Stimulated activated CD4-positive, alpha-beta T cell treated with anti-CD3 and anti-CD28 coated beads, Interleukin-1b, Interleukin-23, amount 100 ng/mL, for 48 hours (primary cell): Measurements from ENCODE around the gene LOC128125822.
"Not testable (repeated sequence)": the region's sequence is repeated elsewhere in the genome, so short reads cannot be mapped to it uniquely, and the experiment has no call there.

Experiments
- DNase-seq: peaks from one replicate; pipeline ENCODE4 v3.0.0-alpha.2; 2020

Gene LOC128125822

DNA sequence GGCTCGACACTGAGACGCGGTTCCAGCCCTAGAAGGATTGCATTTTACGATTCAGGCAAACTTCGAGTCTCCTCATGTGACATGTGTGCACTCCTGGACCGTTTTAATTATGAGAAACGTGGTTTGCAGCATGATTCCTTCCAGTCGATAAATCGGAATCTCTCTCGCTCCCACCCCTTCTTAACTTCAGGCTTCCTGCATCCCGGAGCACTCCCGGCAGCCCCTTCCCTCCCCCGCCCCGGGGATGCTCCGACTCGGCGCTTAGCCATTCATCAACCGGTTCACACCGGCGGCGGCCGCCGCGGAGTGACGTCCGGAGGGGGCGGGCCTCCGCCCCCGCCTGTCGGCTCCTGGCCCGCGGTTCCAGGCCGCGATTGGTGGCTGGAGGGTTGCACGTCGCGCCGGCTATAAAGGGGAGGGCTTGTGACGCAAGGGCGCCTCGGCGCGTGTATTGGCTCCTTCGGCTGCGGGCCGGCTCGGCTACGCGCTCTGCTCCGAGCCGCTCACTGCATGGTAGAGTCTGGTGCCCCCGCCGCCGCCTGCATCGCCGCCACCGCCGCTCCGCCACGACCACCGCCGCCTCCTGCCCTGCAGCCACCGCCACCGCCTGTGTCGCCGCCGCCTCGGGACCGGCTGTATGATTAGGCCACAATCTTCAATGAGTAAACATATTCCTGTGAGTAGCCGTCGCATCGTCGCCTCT lies at the start of gene LOC128125822, which contains the start of gene PTP4A1:
Gene LOC128125822 (plus strand): TSS at position 437 of the 703 bp plus-strand sequence.
Gene PTP4A1 (plus strand): TSS at position 437 of the 703 bp plus-strand sequence. CDS start 4,401 bp downstream, outside the sequence.
- peak; percentile 97 for DNase-seq

DNA sequence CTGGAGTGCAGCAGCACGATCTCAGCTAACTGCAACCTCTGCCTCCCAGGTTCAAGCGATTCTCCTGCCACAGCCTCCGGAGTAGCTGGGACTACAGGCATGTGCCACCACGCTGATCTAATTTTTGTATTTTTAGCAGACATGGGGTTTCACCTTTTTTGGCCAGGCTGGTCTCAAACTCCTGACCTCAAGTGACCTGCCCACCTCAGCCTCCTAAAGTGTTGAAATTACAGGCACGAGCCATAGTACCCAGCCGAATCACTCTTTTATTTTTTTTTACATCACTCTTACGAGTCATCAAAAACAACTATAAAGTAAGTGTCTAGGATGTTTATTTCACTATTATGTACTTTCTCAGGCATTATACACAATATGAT lies 49.4 kb upstream of the LOC128125822 start:
- DNase-seq, result not testable (repeated sequence)

DNA sequence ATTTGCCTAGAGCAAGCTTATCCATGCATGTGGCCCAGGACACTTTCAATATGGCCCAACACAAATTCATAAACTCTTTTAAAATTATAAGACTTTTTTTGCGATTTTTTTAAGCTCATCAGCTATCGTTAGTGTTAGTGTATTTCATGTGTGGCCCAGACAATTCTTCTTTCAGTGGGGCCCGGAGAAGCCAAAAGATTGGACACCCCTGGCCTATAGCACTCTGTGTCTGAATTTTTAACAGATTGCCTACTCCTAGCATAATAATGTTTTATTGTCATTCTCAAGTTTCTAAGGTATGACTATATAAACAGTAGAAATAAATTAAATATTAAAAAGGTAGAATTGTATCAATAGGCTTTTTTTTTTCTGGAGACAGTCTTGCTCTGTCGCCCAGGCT lies 48.6 kb upstream of the LOC128125822 start:
- DNase-seq, result no peak

DNA sequence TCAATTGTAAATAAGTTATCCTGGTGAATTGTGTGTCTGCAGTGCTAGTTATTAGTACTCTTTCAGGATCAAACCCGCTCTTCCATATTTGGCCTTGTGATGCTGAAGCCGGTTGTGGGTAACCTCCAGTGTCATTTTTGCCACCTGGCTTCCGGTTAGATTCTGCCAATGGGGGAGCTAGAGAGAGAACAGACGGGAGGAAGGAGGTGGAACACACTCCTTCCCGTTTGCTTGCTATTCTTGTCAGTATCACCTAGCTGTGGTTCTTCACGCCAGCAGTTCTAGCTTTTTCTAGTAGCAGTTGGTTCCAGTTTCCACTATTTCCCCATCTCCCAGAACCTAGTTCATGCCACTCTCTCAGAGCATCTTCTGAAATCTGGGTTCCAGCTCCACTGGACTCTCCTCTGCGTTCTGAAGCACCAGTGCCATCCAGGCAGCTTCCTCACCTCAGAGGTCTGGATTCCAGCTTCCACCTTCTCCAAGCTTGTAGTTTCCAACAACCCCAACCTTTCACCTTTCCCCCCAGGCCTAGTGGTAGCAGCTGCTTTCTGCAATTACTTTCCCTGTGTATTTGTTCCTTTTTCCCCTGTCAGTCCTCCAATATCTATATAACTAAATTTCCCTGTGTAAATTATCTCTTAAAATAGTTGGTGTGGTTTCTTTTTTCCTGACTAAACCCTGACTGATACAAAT lies 46.9 kb upstream of the LOC128125822 start:
- no peak for DNase-seq

DNA sequence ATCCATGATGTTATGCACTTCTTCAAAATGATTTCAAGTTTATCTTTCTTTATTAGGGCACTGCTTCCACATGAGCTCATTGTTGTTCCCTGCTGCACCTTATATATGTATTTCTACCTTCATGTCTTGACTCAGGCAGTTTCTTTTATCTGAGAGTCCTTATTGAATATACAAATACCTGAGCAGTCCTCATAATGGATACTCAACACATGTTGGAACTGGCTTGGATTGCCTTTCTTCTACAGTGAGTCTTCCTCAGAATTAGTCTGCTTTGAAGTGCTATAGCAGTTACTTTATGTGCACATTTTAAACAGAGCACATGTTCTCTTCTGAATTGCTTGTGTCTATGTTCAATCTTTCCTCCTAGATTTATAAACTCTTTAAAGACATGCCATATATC lies 45.3 kb upstream of the LOC128125822 start:
- DNase-seq, result no peak

DNA sequence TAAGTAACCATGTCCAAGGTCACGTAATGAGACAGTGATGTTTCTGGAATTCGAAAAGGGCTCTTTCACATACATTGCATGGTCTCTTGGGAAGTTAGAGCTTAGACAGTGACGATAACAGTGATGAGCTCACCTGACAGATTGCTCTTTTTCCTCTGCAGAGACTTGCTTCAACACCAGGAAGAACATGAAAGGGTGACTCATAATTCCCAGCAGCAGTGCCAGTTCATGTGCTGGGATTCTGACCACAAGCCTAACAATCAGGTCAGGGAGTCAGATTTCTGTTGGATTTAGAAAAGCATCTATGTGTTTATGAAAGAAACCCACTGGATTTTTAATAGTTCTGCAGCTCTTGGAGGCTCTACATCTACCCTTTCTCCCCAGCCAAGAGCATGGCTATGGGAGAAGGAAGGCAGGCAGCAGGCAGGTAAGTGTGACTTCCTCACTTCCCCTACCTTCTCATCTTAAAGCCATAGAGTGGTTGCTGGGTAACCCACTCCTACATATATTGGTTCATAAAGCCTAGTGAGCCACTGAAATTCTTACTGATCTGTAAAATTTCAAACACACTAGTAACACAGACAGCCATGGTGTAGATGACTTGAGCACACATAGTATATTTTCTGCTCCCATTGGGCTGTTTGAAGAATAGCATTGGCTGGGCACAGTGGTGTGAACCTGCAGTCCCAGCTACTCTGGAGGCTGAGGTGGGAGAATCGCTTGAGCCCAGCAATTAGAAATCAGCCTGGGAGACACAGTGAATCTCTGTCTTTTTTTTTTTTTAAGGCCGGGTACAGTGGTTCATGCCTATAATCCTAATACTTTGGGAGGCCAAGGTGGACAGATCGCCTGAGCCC lies 44.4 kb upstream of the LOC128125822 start:
- DNase-seq, result no peak

DNA sequence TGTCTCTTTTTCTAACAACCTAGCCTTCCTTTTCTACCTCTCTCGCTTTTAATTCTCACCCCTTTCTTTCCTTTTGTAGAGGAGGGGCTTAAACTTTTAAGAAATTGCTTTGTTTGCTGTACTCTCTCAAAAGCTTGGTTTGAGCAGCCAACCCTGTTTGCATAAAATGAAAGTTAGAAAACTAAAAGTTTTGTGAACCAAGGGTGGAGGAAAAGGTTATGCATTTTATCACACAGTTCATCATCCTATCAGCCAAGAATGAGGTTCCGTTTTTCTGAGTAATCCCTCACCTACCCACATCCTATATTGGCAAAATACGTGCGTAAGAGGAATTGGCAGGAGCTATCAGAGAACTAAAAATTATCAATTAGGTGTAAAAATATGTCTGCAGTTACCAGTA lies 42.8 kb upstream of the LOC128125822 start:
- no peak for DNase-seq

DNA sequence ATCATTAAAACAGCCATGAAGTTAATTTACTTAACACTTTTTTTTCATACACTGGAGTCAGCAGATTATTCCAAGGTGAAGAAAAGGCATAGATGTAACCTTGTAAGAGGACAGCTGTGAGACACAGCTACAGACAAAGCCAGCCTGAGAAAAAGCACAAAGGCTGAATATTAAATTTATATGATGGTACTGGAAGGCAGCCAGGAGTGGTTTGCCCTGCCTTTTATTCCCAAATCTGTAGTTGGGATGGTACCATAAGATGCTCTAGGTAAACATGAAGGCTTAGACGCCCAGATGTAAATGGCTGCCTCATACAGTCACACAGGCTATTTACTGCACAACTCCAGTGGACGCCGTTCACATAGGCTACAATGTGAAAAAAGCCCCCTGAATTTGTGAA lies 42.1 kb upstream of the LOC128125822 start:
- no peak for DNase-seq

DNA sequence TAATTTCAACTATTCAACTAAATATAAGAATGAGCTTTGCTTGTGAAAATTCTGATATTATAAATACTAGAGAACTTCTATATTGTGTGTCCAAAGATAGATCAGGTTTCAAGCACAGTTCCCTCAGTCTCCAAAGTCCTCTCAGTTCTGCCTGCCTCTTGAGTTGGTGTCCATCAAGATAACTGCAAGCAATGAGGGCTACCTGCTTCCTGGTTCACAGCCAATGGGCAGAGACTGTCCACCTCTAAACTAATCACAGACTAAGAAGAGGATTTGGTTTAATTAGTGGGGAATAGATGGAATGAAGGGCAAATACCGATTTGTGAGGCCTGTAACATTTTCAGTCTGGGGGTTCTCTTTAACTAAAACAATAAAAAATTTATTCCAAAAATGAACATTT lies 41.3 kb upstream of the LOC128125822 start:
- DNase-seq, result no peak

DNA sequence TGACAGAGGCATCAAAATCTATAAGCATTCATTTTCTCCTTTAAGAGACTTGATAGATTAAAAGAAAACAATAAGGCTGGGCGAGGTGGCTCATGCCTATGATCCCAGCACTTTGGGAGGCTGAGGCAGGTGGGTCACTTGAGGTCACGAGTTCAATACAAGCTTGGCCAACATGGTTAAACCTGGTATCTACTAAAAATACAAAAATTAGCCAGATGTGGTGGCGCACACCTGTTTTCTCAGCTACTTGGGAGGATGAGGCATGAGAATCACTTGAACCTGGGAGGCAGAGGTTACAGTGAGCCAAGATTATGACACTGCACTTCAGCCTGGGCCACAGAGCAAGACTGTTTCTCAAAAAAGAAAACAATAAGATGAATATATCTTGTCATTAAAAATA lies 39.3 kb upstream of the LOC128125822 start:
- no peak for DNase-seq

DNA sequence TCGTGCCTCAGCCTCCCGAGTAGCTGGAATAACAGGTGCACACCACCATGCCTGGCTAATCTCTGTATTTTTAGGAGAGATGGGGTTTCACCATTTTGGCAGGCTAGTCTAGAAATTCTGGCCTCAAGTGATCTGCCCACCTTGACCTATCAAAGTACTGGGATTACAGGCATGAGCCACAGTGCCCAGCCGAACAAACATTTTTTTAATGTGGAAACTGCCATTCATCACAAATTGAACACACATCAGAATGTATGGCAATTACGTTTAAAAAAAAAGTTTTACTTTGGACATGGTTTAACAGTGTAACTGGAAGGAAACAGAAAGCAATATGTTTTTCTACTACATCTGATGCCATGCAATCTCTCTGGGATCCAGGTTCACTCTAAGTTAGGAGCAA lies 38.3 kb upstream of the LOC128125822 start:
- DNase-seq, result no peak

DNA sequence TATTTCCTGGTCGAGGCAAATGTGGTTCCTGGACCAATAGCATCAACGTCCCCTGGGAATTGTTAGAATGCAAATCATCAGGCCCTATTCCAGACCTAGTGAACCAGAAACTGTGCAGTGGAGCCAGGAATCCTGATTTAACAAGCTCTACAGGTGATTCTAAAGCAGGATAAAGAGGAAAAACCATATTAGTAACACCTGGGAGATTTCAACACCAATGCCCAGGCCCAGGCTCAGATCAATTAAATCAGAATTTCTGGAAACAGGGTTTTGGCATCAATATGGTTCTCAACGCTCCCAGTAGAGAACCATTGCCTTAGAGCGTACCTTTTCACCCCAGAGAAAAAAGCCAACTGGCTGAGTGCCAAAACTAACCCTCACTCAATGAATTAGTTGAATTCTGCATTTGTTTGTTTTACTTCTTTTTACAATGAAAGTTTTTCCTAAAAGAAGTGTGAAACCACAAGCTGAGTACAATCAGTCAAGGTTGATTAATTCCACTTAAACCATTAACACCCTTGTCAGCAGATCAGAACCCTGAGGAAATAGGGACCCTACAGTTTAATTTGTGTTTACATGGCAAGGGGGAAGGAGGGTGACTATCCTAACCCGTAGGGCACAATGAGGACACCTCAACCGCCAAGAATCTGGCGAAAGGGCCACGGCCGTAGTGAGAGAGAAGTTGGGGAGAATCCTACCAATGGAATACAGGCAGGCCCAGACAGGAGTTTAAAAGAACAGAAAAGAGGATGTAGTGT lies 34.9 kb upstream of the LOC128125822 start:
- DNase-seq, result no peak

DNA sequence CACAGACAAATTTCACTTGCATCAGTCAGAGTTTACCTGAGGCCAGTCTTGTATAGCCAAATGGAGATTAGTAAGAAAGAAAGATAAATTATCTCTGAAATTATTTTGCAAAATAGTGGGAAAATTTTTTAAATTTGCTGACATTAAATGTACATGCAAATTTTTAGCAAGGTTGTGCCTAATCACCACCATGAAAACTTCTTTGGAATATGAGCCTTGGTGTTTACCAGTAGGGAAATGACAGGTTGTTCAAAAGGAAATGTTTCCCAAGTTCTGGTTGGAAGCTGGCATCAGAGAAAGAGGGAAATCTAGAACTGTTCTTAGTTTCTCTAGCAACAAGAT lies 34.4 kb upstream of the LOC128125822 start:
- DNase-seq, result no peak

DNA sequence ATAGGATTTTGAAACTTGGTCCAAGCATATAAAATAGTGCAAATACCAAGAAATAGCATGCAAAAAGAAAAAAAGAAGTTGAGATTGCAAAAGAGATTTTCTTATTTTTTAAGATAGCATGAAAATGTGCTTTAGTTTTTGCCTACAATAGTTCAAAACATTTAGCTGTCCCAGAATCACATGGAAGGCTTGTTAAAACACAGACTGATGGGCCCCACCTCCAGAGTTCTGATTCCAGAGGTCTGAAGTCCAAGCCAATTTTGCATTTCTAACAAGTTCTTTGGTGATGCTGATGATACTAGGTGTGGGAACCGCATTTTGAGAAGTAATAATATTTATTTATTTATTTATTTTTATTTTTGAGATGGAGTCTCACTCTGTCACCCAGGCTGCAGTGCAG lies 33.7 kb upstream of the LOC128125822 start:
- DNase-seq, result no peak

DNA sequence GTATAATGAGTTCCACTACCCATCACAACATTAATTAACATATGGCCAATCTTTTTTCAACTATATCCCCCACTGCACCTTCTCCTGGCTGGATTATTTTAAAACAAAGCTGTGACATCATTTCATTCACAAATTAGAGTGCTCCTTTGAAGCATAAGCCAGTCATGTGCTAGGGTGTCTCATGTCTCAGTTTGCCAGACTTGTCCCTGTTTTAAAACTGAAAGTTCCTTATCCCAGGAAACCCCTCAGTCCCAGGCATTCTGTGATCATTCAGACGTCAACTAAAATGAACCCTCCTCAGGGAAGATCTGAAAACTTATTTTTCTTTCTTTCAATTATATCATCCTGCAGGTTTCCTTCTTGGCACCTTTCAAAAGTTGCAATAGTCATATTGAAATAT lies 29.3 kb upstream of the LOC128125822 start:
- DNase-seq, result no peak

DNA sequence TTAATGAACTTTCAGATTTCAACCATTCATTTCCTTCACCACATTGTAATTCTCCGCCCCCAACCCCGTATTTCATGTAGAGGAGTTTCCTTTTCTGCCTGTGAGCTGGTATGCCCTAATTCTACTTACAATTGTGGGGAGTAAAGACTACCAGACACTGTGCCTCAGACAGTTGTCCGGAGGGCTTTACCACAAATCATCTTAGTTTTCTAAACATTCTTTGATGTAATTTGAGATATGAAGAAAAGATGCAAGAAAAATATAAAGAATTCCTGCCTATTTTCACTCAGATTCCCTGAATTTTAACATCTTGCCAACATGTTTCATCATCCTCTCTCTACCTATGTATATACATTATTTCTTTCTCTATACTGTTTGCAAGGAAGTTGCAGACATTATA lies 28.3 kb upstream of the LOC128125822 start:
- DNase-seq, result no peak

DNA sequence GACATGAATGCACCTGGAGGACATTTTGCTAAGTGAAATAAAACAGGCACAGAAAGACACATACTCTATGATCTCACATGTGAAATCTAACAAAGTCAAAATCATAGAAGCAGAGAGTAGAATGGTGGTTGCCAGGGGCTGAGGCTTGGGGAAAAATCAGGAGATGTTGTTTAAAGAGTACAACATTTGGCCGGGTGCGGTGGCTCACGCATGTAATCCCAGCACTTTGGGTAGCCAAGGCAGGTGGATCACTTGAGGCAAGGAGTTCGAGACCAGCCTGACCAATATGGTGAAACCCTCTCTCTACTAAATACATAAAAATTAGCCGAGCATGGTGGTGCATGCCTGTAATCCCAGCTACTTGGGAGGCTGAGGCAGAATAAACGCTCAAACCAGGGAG lies 26.0 kb upstream of the LOC128125822 start:
- DNase-seq, result no peak

DNA sequence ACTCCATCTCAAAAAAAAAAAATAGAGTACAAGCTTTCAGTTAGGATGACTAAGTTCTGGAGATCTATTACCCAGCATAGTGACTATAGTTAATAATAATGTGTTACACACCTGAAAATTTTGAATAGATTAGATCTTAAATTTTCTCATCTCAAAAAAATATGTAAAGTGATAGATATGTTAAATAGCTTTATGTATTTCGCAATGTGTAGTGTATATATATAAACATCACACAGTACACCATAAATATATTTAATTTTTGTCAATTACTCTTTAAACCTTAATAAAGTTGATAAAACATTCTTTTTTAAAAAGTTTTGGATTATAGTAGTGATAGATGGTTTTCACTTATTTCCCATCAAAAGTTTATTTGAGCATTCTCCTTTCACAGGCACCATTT lies 25.6 kb upstream of the LOC128125822 start:
- DNase-seq, result no peak

DNA sequence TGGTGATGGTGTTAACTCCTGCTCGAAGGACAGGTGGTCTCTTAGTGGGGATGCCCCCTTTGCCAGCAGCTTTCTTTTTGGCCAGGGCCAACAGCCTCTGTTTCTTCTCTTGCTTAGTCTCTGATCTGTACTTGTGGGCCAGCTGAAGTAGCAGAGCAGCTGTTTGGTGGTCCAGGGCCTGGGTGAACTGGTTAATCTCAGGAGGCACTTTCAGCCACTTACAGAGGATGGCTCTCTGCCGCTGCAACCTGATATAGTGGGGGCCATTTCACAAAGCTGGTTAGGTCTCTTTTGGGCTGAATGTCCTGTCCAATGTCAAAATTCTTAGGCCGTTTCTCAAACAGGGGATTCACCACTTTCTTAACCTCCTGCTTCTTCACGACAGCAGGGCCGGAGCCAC lies 23.2 kb upstream of the LOC128125822 start:
- DNase-seq, result no peak

DNA sequence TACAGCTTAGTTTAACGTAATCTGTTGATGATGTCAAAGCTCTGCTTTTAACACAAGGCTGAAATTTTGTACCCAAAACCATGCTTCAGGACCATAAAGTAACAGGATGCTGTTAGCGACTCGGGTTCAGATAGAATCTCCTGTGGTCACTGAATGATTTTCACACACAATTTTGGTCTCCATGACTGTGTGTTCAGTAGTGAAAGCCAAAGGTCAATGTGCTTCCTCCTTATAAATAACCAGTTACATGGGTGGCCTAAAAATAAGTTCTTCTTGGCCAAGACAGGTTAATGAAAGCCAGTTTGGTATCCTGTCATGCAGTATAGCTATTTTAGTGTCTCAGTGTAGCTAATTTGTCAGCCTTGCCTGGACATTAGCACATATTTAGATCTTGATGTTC lies 19.1 kb upstream of the LOC128125822 start:
- no peak for DNase-seq

DNA sequence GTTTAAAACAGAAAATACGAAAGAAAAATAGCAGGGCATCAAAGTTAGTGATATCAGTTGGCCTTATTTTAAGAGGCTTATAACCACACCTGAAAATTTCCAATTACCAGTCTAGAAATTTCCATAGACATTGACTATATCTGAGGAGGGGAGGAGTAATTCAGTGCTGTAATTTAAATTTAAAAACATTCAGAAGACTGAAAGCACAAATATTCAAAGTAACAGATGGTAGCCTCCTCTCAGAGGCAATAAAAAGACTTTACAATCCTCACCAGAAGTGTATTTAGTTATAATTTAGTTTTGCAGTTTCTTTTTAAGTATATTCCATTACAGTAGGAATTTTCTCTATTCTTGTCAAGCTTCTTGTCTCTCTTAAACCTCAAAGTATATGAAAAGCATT lies 18.4 kb upstream of the LOC128125822 start:
- DNase-seq, result no peak

DNA sequence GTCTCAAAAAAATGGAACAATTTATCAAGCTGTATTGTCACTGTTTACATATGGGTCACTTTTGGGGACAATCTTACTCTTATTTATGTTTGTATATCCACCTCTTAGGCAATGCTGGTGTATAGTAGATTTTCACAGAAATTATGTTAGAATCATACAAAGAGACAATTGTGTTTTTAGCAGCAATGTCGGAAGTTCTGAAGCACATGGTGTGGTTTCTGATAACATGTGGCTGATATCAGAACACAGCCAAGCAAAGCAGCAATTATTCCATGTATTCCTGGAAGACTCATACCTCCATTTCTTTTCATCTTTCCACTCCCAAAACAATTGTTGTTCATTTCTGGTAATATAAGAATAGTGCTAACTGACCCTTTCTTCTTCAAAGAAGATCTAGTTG lies 17.5 kb upstream of the LOC128125822 start:
- no peak for DNase-seq

DNA sequence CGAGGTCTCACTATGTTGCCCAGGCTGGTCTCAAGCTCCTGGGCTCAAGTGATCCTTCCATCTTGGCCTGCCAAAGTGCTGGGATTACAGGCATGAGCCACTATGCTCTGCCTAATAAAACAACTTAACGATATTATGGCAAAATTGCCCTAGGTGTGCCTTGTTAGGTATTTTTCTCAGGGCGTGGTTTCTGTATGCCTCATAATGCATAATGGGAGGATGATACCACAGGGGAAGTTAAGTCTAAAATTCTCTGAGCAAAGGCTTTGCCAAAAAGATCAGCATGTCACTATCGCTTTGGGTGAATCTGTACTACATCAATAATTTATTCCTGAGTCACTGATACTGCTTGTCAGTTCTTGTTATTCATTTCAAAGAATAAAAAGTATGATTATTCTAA lies 15.9 kb upstream of the LOC128125822 start:
- no peak for DNase-seq
